ENCODE results near the gene ABHD2.

GRCh38 chr15:89106200-89106599, 17.9 kb downstream of the ABHD2 start:
- TF ChIP-seq CTCF (IDR thresholded peaks at IDR 0.05; ENCODE audit: borderline replicate concordance, extremely low read depth, low read length, poor library complexity, severe bottlenecking) (no peak), EZH2 (IDR thresholded peaks at IDR 0.05; ENCODE audit: borderline replicate concordance, low read depth, low read length, severe bottlenecking) (no peak)

Measured in DND-41 (cell line).